GM06990 (cell line): ENCODE data around the gene OR52N1.

Experiments
- DNase-seq: peaks from one replicate; pipeline ENCODE4 v3.0.0-alpha.2; 2011; ENCODE audit not compliant: insufficient read length; ENCODE audit errors: extremely low read depth
- H3K27me3 ChIP-seq: replicated peaks from 2 replicates; pipeline ENCODE4 v1.6.0; 2011; ENCODE audit warnings: low read length; ENCODE audit not compliant: control insufficient read depth, insufficient read depth
- H3K36me3 ChIP-seq: 2 replicates; pipeline ENCODE4 v1.5.1; 2011; ENCODE audit warnings: low read length; ENCODE audit not compliant: control insufficient read depth, insufficient read depth
- H3K4me3 ChIP-seq: replicated peaks from 2 replicates; pipeline ENCODE4 v1.5.1; 2011; ENCODE audit warnings: low read depth, mild to moderate bottlenecking, control low read depth, low read length
- CTCF ChIP-seq: IDR thresholded peaks from 2 replicates; pipeline ENCODE4 v1.5.1; 2011; ENCODE audit warnings: low read length, control low read depth, mild to moderate bottlenecking, inconsistent platforms; ENCODE audit not compliant: insufficient read depth, poor library complexity, severe bottlenecking

The OR52N1 gene

GRCh38 chr11:5803982-5804381 lies 12.9 kb upstream of the OR52N1 start:
- no peak for TF ChIP-seq CTCF
- Histone ChIP-seq H3K27me3 (no peaks in the 10 kb centered on the region), H3K36me3 (no peaks in the 10 kb centered on the region), H3K4me3 (no peak overlapping the region)
- no peak for DNase-seq

- no peak for TF ChIP-seq CTCF
- no peak overlapping the region for H3K4me3 ChIP-seq
- no peaks in the 10 kb centered on the region for H3K36me3 ChIP-seq
- H3K27me3 ChIP-seq, result no peaks in the 10 kb centered on the region
- DNase-seq, result no peak
Measured at GRCh38 chr11:5796541-5796940, 5.5 kb upstream of the OR52N1 start.

GRCh38 chr11:5783255-5783654 lies 7.8 kb downstream of the OR52N1 start, which contains the start of gene OR52N5:
Gene OR52N5, minus strand, starts transcription at chr11:5783355. Its CDS starts 4,721 bp downstream, at chr11:5778634.
- no peak for DNase-seq
- Histone ChIP-seq H3K4me3 (no peak within 1 kb of the TSS), H3K27me3 (peaks cover 2% of the 10 kb centered on the region; the same call in 1 of the 2 replicates), H3K36me3 (no peaks in the 10 kb centered on the region)
- TF ChIP-seq CTCF, result no peak

GRCh38 chr11:5767056-5767455 lies 24.0 kb downstream of the OR52N1 start:
- Histone ChIP-seq H3K4me3 (no peak overlapping the region), H3K27me3 (no peaks in the 10 kb centered on the region), H3K36me3 (no peaks in the 10 kb centered on the region)
- no peak for DNase-seq
- TF ChIP-seq CTCF, result no peak

- no peak for TF ChIP-seq CTCF
- Histone ChIP-seq H3K27me3 (no peaks in the 10 kb centered on the region), H3K36me3 (no peaks in the 10 kb centered on the region), H3K4me3 (no peak within 1 kb of the TSS)
- no peak for DNase-seq
Measured at GRCh38 chr11:5753943-5754342, 37.1 kb downstream of the OR52N1 start, which contains the start of gene OR52N4. Gene OR52N4, plus strand, starts transcription at chr11:5754243. Its CDS starts 498 bp downstream, at chr11:5754741.

GRCh38 chr11:5749836-5750235 lies 41.2 kb downstream of the OR52N1 start:
- H3K4me3 ChIP-seq, result no peak overlapping the region
- no peaks in the 10 kb centered on the region for H3K27me3 ChIP-seq
- H3K36me3 ChIP-seq, result no peaks in the 10 kb centered on the region
- TF ChIP-seq CTCF, result no peak
- DNase-seq, result no peak
